PC-9 (cell line): Measurements from ENCODE around the gene PNMA6E. TPM values are rescaled to one million over a fixed set of nuclear protein-coding genes. Genes with fewer than 3 reads are reported as not detected.

Source experiments
- BruUV-seq: library from RNA; stranded (reverse); fragments of 400-500 nt; replicated peaks from 2 replicates; lab custom pipeline; 2021; lab: Mats Ljungman, UMichigan
- CTCF ChIA-PET: fragments of 300-600 bp; sonication (Branson Sonifier 250); formaldehyde crosslinking; loops from one replicate; lab custom pipeline; 2022; ENCODE audit warnings: antibody characterized with exemption; lab: Charles Lee
- POLR2A ChIA-PET: fragments of 300-600 bp; sonication (Branson Sonifier 250); formaldehyde crosslinking; loops from one replicate; lab custom pipeline; 2022; ENCODE audit warnings: antibody characterized with exemption; ENCODE audit not compliant: unreplicated experiment; lab: Charles Lee
- DNase-seq, 2 experiments: peaks; one replicate each; pipeline versions ENCODE4 v3.0.0 to v3.0.0-alpha.2; 2015 to 2022; ENCODE audit warnings: mixed read lengths in 1 of 2
- H2AFZ ChIP-seq: fragments of 200-600 bp; sonication (generic); 2 replicates; pipeline ENCODE4 v1.8.1; 2017; ENCODE audit warnings: antibody characterized with exemption
- H3F3A ChIP-seq: fragments of 200-600 bp; sonication (generic); 2 replicates; pipeline ENCODE4 v1.8.1; 2017; ENCODE audit warnings: antibody characterized with exemption, mild to moderate bottlenecking, low read depth; ENCODE audit not compliant: insufficient read depth
- H3K27ac ChIP-seq: fragments of 200-600 bp; sonication (generic); 2 replicates; pipeline ENCODE4 v1.6.1; 2016; ENCODE audit warnings: mixed run types
- H3K27me3 ChIP-seq: fragments of 200-600 bp; sonication (generic); 2 replicates; pipeline ENCODE4 v1.6.1; 2016; ENCODE audit warnings: low read depth, mixed run types; ENCODE audit not compliant: insufficient read depth
- H3K36me3 ChIP-seq: fragments of 200-600 bp; sonication (generic); 2 replicates; pipeline ENCODE4 v1.6.1; 2016; ENCODE audit warnings: low read depth, mixed run types
- H3K4me1 ChIP-seq: fragments of 200-600 bp; sonication (generic); replicated peaks from 2 replicates; pipeline ENCODE4 v1.6.1; 2016; ENCODE audit warnings: mixed run types; ENCODE audit not compliant: insufficient read depth
- H3K4me2 ChIP-seq: fragments of 200-600 bp; sonication (generic); 2 replicates; pipeline ENCODE4 v1.6.1; 2017; ENCODE audit warnings: mixed run types
- H3K4me3 ChIP-seq: fragments of 200-600 bp; sonication (generic); 2 replicates; pipeline ENCODE4 v1.6.1; 2016; ENCODE audit warnings: mixed run types
- H3K79me2 ChIP-seq: fragments of 200-600 bp; sonication (generic); 2 replicates; pipeline ENCODE4 v1.6.1; 2017; ENCODE audit warnings: low read depth, mixed run types
- H3K9me2 ChIP-seq: fragments of 200-600 bp; sonication (generic); 2 replicates; pipeline ENCODE4 v1.8.1; 2017; ENCODE audit warnings: mild to moderate bottlenecking; ENCODE audit not compliant: insufficient read depth
- H3K9me3 ChIP-seq: fragments of 200-600 bp; sonication (generic); 2 replicates; pipeline ENCODE4 v1.8.1; 2016; ENCODE audit warnings: low read depth; ENCODE audit not compliant: insufficient read depth
- H4K20me1 ChIP-seq: fragments of 200-600 bp; sonication (generic); 2 replicates; pipeline ENCODE4 v1.8.1; 2017; ENCODE audit not compliant: insufficient read depth
- CTCF ChIP-seq: fragments of 200-600 bp; sonication (generic); conservative IDR thresholded peaks from 2 replicates; pipeline ENCODE4 v1.6.1; 2017; ENCODE audit warnings: mixed run types, antibody characterized with exemption, mild to moderate bottlenecking, moderate library complexity
- EZH2 ChIP-seq: fragments of 200-600 bp; sonication (generic); IDR thresholded peaks from 2 replicates; pipeline ENCODE4 v1.8.0; 2017; ENCODE audit warnings: antibody characterized with exemption, low read depth
- intact Hi-C: fragments of 100-400 bp; cut with micrococcal nuclease; formaldehyde crosslinking; loops from one replicate; pipeline ENCODE4 v1.10.0; 2022; ENCODE audit not compliant: unreplicated experiment
- total RNA-seq: library from RNA; stranded (reverse); gene quantifications from 2 replicates; pipeline ENCODE4 v1.2.3, GENCODE V29; 2021

PNMA6E gene
- total RNA-seq, 1 experiment from 2014 or later, result not detected

- Histone ChIP-seq H3F3A (no peaks in the 10 kb centered on the region), H3K4me1 (no peaks in the 10 kb centered on the region), H3K27me3 (peaks cover 58% of the 10 kb centered on the region), H2AFZ (no peak overlapping the region), H3K9me2 (no peaks in the 10 kb centered on the region), H3K27ac (no peak overlapping the region), H4K20me1 (no peaks in the 10 kb centered on the region), H3K9me3 (no peaks in the 10 kb centered on the region), H3K79me2 (no peaks in the 10 kb centered on the region), H3K36me3 (no peaks in the 10 kb centered on the region), H3K4me3 (no peak overlapping the region), H3K4me2 (no peak overlapping the region)
- DNase-seq, result no peak
- TF ChIP-seq EZH2, result no peak
- no peak for TF ChIP-seq CTCF
- ChIA-PET CTCF (no interaction called here), POLR2A (no interaction called here)
- no TSS peak for BruUV-seq
- intact Hi-C loops, result no loop called here
These were observed 32.1 kb upstream of the PNMA6E start for GRCh38 chrX:153433161-153433680.

GRCh38 chrX:153430796-153431195 lies 29.6 kb upstream of the PNMA6E start:
- intact Hi-C loops, result no loop called here
- no peaks in the 10 kb centered on the region for H3K36me3 ChIP-seq
- no peaks in the 10 kb centered on the region for H3K9me3 ChIP-seq
- H3K27ac ChIP-seq, result no peak overlapping the region
- BruUV-seq, result no TSS peak
- H4K20me1 ChIP-seq, result no peaks in the 10 kb centered on the region
- H3K79me2 ChIP-seq, result no peaks in the 10 kb centered on the region
- no peak for TF ChIP-seq EZH2
- no peak for TF ChIP-seq CTCF
- no peak for DNase-seq
- H3F3A ChIP-seq, result no peaks in the 10 kb centered on the region
- no peak overlapping the region for H3K4me2 ChIP-seq
- no peak overlapping the region for H2AFZ ChIP-seq
- no peaks in the 10 kb centered on the region for H3K4me1 ChIP-seq
- ChIA-PET CTCF (no interaction called here), POLR2A (no interaction called here)
- no peak overlapping the region for H3K4me3 ChIP-seq
- no peaks in the 10 kb centered on the region for H3K9me2 ChIP-seq
- H3K27me3 ChIP-seq, result peaks cover 77% of the 10 kb centered on the region

GRCh38 chrX:153426204-153426603 lies 25.1 kb upstream of the PNMA6E start:
- BruUV-seq, result no TSS peak
- POLR2A ChIA-PET, result no interaction called here

More at GRCh38 chrX:153426204-153426603, 25.1 kb upstream of the PNMA6E start:
- no peaks in the 10 kb centered on the region for H3K36me3 ChIP-seq
- no peak overlapping the region for H2AFZ ChIP-seq
- H3K27ac ChIP-seq, result no peak overlapping the region
- no peaks in the 10 kb centered on the region for H3K9me2 ChIP-seq
- H3K27me3 ChIP-seq, result peaks cover 73% of the 10 kb centered on the region
- CTCF ChIA-PET, result no interaction called here
- TF ChIP-seq CTCF (no peak), EZH2 (no peak)
- no peak overlapping the region for H3K4me3 ChIP-seq
- no peaks in the 10 kb centered on the region for H3K79me2 ChIP-seq
- no peak overlapping the region for H3K4me2 ChIP-seq
- no peak for DNase-seq
- no peaks in the 10 kb centered on the region for H3K9me3 ChIP-seq
- H3K4me1 ChIP-seq, result no peaks in the 10 kb centered on the region
- H3F3A ChIP-seq, result no peaks in the 10 kb centered on the region
- intact Hi-C loops, result no loop called here
- no peaks in the 10 kb centered on the region for H4K20me1 ChIP-seq
